B cell (primary cell): ENCODE data around the gene PNPLA3.

Experiments used
- EZH2 ChIP-seq: IDR thresholded peaks from 2 replicates; pipeline ENCODE4 v1.6.1; 2012; ENCODE audit warnings: borderline replicate concordance, low read depth, mild to moderate bottlenecking, moderate library complexity, low read length; ENCODE audit not compliant: insufficient read depth, poor library complexity, severe bottlenecking
- TF ChIP-seq, protein P1 (sequence below): fragments of 200-600 bp; IDR thresholded peaks from one replicate; pipeline ENCODE4 v1.8.0; 2022; ENCODE audit warnings: antibody characterized with exemption, mild to moderate bottlenecking

DNA sequence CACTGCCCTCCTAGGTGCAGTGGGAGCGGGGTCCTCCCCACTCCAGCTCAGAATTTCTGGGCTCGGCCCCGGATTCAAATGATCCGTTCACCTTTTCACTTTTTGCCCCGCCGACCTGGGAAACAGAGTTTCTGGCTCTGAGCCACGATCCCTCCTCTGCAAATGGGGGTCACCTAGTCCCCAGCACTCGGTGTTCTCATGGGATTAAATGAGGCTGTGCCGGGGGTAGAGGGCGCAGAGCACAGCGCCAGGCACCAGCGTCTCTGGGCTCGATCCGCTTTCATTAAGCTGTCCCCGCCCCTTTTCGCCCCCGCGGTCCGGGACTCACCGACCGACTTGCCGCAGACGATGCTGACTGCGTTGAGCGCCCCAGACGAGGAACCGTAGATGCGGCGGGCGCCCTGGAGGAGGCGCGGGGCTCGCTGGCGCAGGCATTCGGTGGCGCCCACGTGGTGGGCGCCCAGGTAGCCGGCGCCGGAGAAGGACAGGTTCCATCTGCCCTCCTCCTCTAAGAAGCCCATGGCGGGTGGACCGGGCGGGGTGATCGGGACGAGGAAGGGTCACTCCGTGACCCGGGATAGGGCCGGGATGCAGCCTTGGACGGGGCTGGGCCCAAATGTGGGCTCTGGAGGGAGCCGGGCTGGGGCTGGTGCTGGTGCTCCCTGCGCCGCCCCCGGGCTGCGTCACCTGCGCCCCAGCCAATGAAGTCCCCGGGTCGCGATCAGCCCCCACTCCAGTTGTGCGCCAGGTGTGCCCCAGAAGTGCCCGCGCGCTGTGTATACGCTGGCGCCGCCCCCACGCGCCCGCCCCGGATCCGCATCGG lies 32.0 kb upstream of the PNPLA3 start, which contains the start of gene PNPLA5:
- TF ChIP-seq, protein P1, sequence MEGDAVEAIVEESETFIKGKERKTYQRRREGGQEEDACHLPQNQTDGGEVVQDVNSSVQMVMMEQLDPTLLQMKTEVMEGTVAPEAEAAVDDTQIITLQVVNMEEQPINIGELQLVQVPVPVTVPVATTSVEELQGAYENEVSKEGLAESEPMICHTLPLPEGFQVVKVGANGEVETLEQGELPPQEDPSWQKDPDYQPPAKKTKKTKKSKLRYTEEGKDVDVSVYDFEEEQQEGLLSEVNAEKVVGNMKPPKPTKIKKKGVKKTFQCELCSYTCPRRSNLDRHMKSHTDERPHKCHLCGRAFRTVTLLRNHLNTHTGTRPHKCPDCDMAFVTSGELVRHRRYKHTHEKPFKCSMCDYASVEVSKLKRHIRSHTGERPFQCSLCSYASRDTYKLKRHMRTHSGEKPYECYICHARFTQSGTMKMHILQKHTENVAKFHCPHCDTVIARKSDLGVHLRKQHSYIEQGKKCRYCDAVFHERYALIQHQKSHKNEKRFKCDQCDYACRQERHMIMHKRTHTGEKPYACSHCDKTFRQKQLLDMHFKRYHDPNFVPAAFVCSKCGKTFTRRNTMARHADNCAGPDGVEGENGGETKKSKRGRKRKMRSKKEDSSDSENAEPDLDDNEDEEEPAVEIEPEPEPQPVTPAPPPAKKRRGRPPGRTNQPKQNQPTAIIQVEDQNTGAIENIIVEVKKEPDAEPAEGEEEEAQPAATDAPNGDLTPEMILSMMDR, result no peak
- TF ChIP-seq EZH2, result no peak
